WTC11 (cell line): Measurements from ENCODE around the gene MICU2. TPM values are rescaled to one million over a fixed set of nuclear protein-coding genes. Genes with fewer than 3 reads are reported as not detected.

ENCODE experiments used
- ATAC-seq: fragments of 200-7000 bp; cut with Tn5 transposase; 2 replicates; pipeline ENCODE4 v1.10.0; 2021; ENCODE audit warnings: mild to moderate bottlenecking, moderate library complexity
- CTCF ChIA-PET: fragments of 300-600 bp; sonication (Branson Sonifier 250); formaldehyde crosslinking; loops from one replicate; lab custom pipeline; 2021; ENCODE audit warnings: antibody characterized with exemption; lab: Charles Lee
- POLR2A ChIA-PET: fragments of 350-600 bp; sonication (Branson Sonifier 250); formaldehyde crosslinking; loops from one replicate; lab custom pipeline; 2021; ENCODE audit warnings: antibody characterized with exemption; lab: Charles Lee
- DNase-seq: peaks from one replicate; pipeline ENCODE4 v3.0.0; 2021; ENCODE audit warnings: low spot score
- H3K27ac Mint-ChIP-seq: 2 replicates; pipeline ENCODE4 v1.8.0; 2021; ENCODE audit warnings: mixed read lengths
- H3K27me3 Mint-ChIP-seq: 2 replicates; pipeline ENCODE4 v1.8.0; 2021; ENCODE audit warnings: low read depth, mild to moderate bottlenecking, moderate library complexity, mixed read lengths
- H3K36me3 Mint-ChIP-seq: 2 replicates; pipeline ENCODE4 v1.8.0; 2021; ENCODE audit warnings: mixed read lengths
- H3K4me1 Mint-ChIP-seq: 2 replicates; pipeline ENCODE4 v1.8.0; 2022; ENCODE audit warnings: mixed read lengths
- H3K4me3 Mint-ChIP-seq: 2 replicates; pipeline ENCODE4 v1.8.0; 2021; ENCODE audit warnings: mild to moderate bottlenecking, moderate library complexity, mixed read lengths
- H3K9me3 Mint-ChIP-seq: 2 replicates; pipeline ENCODE4 v1.8.0; 2021; ENCODE audit warnings: mixed read lengths
- ARID4B ChIP-seq: sonication (generic); formaldehyde crosslinking; IDR thresholded peaks from 2 replicates; pipeline ENCODE4 v1.8.0; 2023; ENCODE audit warnings: missing genetic modification reagents, mild to moderate bottlenecking, borderline replicate concordance
- CBFB ChIP-seq: sonication (generic); formaldehyde crosslinking; IDR thresholded peaks from 2 replicates; pipeline ENCODE4 v1.8.1; 2022; ENCODE audit warnings: mild to moderate bottlenecking, low read depth, missing genetic modification reagents
- ELF4 ChIP-seq: sonication (generic); formaldehyde crosslinking; IDR thresholded peaks from 2 replicates; pipeline ENCODE4 v1.8.1; 2022; ENCODE audit warnings: low read depth, mild to moderate bottlenecking, moderate library complexity, missing genetic modification reagents
- EMX1 ChIP-seq: fragments of 250-450 bp; sonication (Bioruptor Pico); IDR thresholded peaks from 2 replicates; pipeline ENCODE4 v1.8.0; 2021; ENCODE audit warnings: mild to moderate bottlenecking
- ESRRA ChIP-seq: sonication (generic); formaldehyde crosslinking; IDR thresholded peaks from 2 replicates; pipeline ENCODE4 v1.8.1; 2022; ENCODE audit warnings: mild to moderate bottlenecking, missing genetic modification reagents, borderline replicate concordance
- FOXJ3 ChIP-seq: sonication (generic); formaldehyde crosslinking; IDR thresholded peaks from 2 replicates; pipeline ENCODE4 v1.9.0; 2021; ENCODE audit warnings: missing genetic modification reagents, mild to moderate bottlenecking, borderline replicate concordance
- FOXP1 ChIP-seq: sonication (generic); formaldehyde crosslinking; IDR thresholded peaks from 2 replicates; pipeline ENCODE4 v1.8.0; 2022; ENCODE audit warnings: missing genetic modification reagents, mild to moderate bottlenecking, moderate library complexity, borderline replicate concordance
- IRF2 ChIP-seq: sonication (generic); formaldehyde crosslinking; IDR thresholded peaks from 2 replicates; pipeline ENCODE4 v1.8.0; 2022; ENCODE audit warnings: low read depth, missing genetic modification reagents, borderline replicate concordance
- JAZF1 ChIP-seq: fragments of 250-450 bp; sonication (Bioruptor Pico); IDR thresholded peaks from 2 replicates; pipeline ENCODE4 v1.9.0; 2021; ENCODE audit warnings: moderate library complexity, mild to moderate bottlenecking, inconsistent platforms
- JUN ChIP-seq: sonication (generic); formaldehyde crosslinking; IDR thresholded peaks from 2 replicates; pipeline ENCODE4 v1.8.0; 2023; ENCODE audit warnings: mild to moderate bottlenecking, missing genetic modification reagents
- OVOL2 ChIP-seq: fragments of 250-450 bp; sonication (Bioruptor Pico); IDR thresholded peaks from 2 replicates; pipeline ENCODE4 v1.9.0; 2021; ENCODE audit warnings: mild to moderate bottlenecking, borderline replicate concordance
- TEAD1 ChIP-seq: sonication (generic); formaldehyde crosslinking; IDR thresholded peaks from 2 replicates; pipeline ENCODE4 v1.8.0; 2022; ENCODE audit warnings: mild to moderate bottlenecking, missing genetic modification reagents
- ZBTB21 ChIP-seq: sonication (generic); formaldehyde crosslinking; IDR thresholded peaks from 2 replicates; pipeline ENCODE4 v1.8.1; 2023; ENCODE audit warnings: mild to moderate bottlenecking, missing genetic modification reagents, borderline replicate concordance
- ZNF138 ChIP-seq: sonication (generic); formaldehyde crosslinking; conservative IDR thresholded peaks from 2 replicates; pipeline ENCODE4 v1.8.1; 2022; ENCODE audit warnings: mild to moderate bottlenecking, moderate library complexity, missing genetic modification reagents
- ZNF219 ChIP-seq: sonication (generic); formaldehyde crosslinking; IDR thresholded peaks from 2 replicates; pipeline ENCODE4 v1.8.0; 2023; ENCODE audit warnings: missing genetic modification reagents, mild to moderate bottlenecking, borderline replicate concordance
- ZNF232 ChIP-seq: sonication (generic); formaldehyde crosslinking; IDR thresholded peaks from 2 replicates; pipeline ENCODE4 v1.8.0; 2022; ENCODE audit warnings: mild to moderate bottlenecking, missing genetic modification reagents
- ZSCAN18 ChIP-seq: fragments of 250-450 bp; sonication (Bioruptor Pico); IDR thresholded peaks from 2 replicates; pipeline ENCODE4 v2.1.2; 2022; ENCODE audit warnings: mild to moderate bottlenecking, moderate library complexity
- total RNA-seq: library from RNA; stranded (reverse); gene quantifications from 3 replicates; pipeline ENCODE4 v1.2.3, GENCODE V29; 2021
- TF ChIP-seq, protein P1 (sequence below): sonication (generic); formaldehyde crosslinking; IDR thresholded peaks from 2 replicates; pipeline ENCODE4 v1.8.1; 2022; ENCODE audit warnings: mild to moderate bottlenecking, missing genetic modification reagents, moderate library complexity, borderline replicate concordance
- TF ChIP-seq, protein P2 (sequence below): sonication (generic); formaldehyde crosslinking; IDR thresholded peaks from 2 replicates; pipeline ENCODE4 v1.8.1; 2023; ENCODE audit warnings: mild to moderate bottlenecking, missing genetic modification reagents
- TF ChIP-seq, protein P3 (sequence below): fragments of 250-450 bp; sonication (Bioruptor Pico); IDR thresholded peaks from 2 replicates; pipeline ENCODE4 v1.9.0; 2021; ENCODE audit warnings: mild to moderate bottlenecking

Gene MICU2
- total RNA-seq, 1 experiment from 2014 or later, result 33.8 TPM

DNA sequence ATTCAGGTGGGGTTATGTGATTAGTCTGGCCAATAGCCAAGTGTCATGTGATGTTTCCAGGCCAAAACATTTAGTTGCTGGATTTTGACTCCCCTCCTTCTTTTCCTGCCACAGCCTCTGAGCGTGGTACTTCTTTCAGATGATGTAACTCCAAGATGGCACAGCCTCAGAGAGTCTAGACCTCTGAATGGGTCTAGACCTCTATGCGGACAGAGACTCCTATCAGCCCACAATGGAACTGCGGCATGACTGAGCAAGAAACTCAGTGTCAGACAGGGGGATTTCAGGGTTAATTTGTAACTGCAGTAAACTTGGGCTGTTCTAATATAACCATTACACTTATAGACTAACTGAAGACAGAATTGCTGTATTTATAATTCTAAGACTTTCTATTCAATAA lies 102.3 kb downstream of the MICU2 start:
- H3K27ac Mint-ChIP-seq, result peak overlapping the region; percentile 79
- no peaks in the 10 kb centered on the region for H3K9me3 Mint-ChIP-seq
- no peak overlapping the region for H3K4me3 Mint-ChIP-seq
- CTCF ChIA-PET, result no interaction called here
- DNase-seq (peak; percentile 32), ATAC-seq (peak; percentile 95)
- no peaks in the 10 kb centered on the region for H3K27me3 Mint-ChIP-seq
- POLR2A ChIA-PET, result no interaction called here
- H3K36me3 Mint-ChIP-seq, result peaks cover 13% of the 10 kb centered on the region
- no peak for TF ChIP-seq ARID4B (CRISPR knock-in tag)
- no peak for TF ChIP-seq FOXJ3 (CRISPR knock-in tag)
- no peak for TF ChIP-seq OVOL2 (CRISPR knock-in tag)
- no peak for TF ChIP-seq ZNF138 (CRISPR knock-in tag)
- TF ChIP-seq, all 79 proteins: peak for 0
- no peaks in the 10 kb centered on the region for H3K4me1 Mint-ChIP-seq

DNA sequence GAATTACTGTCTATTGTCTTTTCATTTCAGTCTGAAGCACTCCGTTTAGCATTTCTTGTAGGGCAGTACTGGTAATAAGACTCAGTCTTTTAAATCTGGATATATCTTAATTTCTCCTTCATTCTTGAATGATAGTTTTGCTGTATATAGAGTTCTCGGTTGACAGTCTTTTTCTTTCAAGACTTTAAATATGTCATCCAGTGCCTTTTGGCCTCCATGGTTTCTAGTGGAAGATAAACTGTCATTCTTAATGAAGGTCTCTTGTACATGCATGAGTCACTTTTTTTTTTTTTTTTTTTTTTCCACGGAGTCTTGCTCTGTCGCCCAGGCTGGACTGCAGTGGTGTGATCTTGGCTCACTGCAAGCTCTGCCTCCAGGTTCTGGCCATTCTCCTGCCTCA lies 117.6 kb downstream of the MICU2 start:
- ChIA-PET POLR2A (no interaction called here), CTCF (interaction anchor here (1.6 kb wide), 1 partner anchor 9 kb away, joined by 7 read pairs; no protein-coding TSS in a partner anchor)
- Mint-ChIP-seq H3K27me3 (no peaks in the 10 kb centered on the region), H3K36me3 (peaks cover 32% of the 10 kb centered on the region), H3K27ac (no peak overlapping the region), H3K4me1 (no peaks in the 10 kb centered on the region), H3K9me3 (peaks cover 41% of the 10 kb centered on the region), H3K4me3 (no peak overlapping the region)
- no peak for ATAC-seq
- TF ChIP-seq JAZF1 (CRISPR knock-in tag), result no peak
- no peak for TF ChIP-seq ZNF232 (CRISPR knock-in tag)
- TF ChIP-seq CBFB, result no peak
- TF ChIP-seq TEAD1, result no peak
- TF ChIP-seq, protein P1, sequence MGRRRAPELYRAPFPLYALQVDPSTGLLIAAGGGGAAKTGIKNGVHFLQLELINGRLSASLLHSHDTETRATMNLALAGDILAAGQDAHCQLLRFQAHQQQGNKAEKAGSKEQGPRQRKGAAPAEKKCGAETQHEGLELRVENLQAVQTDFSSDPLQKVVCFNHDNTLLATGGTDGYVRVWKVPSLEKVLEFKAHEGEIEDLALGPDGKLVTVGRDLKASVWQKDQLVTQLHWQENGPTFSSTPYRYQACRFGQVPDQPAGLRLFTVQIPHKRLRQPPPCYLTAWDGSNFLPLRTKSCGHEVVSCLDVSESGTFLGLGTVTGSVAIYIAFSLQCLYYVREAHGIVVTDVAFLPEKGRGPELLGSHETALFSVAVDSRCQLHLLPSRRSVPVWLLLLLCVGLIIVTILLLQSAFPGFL, result no peak
- DNase-seq, result no peak

GRCh38 chr13:21483748-21484147 lies 120.2 kb downstream of the MICU2 start:
- peaks cover 26% of the 10 kb centered on the region for H3K36me3 Mint-ChIP-seq
- peaks cover 34% of the 10 kb centered on the region for H3K9me3 Mint-ChIP-seq
- no peaks in the 10 kb centered on the region for H3K27me3 Mint-ChIP-seq
- ATAC-seq (no peak), DNase-seq (no peak)
- H3K27ac Mint-ChIP-seq, result no peak overlapping the region
- ChIA-PET POLR2A (no interaction called here), CTCF (no interaction called here)
- H3K4me1 Mint-ChIP-seq, result no peaks in the 10 kb centered on the region
- TF ChIP-seq JUN (CRISPR knock-in tag), result no peak
- TF ChIP-seq ELF4 (CRISPR knock-in tag), result no peak
- TF ChIP-seq IRF2 (CRISPR knock-in tag), result no peak
- no peak for TF ChIP-seq ZBTB21 (CRISPR knock-in tag)
- TF ChIP-seq, protein P1, result no peak
- no peak for TF ChIP-seq EMX1
- TF ChIP-seq ESRRA (CRISPR knock-in tag), result no peak
- TF ChIP-seq FOXP1 (CRISPR knock-in tag), result no peak
- no peak for TF ChIP-seq ZSCAN18
- TF ChIP-seq, protein P2, sequence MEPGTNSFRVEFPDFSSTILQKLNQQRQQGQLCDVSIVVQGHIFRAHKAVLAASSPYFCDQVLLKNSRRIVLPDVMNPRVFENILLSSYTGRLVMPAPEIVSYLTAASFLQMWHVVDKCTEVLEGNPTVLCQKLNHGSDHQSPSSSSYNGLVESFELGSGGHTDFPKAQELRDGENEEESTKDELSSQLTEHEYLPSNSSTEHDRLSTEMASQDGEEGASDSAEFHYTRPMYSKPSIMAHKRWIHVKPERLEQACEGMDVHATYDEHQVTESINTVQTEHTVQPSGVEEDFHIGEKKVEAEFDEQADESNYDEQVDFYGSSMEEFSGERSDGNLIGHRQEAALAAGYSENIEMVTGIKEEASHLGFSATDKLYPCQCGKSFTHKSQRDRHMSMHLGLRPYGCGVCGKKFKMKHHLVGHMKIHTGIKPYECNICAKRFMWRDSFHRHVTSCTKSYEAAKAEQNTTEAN, result no peak
- no peak for TF ChIP-seq ZNF219 (CRISPR knock-in tag)
- no peak for TF ChIP-seq JAZF1 (CRISPR knock-in tag)
- TF ChIP-seq, protein P3, sequence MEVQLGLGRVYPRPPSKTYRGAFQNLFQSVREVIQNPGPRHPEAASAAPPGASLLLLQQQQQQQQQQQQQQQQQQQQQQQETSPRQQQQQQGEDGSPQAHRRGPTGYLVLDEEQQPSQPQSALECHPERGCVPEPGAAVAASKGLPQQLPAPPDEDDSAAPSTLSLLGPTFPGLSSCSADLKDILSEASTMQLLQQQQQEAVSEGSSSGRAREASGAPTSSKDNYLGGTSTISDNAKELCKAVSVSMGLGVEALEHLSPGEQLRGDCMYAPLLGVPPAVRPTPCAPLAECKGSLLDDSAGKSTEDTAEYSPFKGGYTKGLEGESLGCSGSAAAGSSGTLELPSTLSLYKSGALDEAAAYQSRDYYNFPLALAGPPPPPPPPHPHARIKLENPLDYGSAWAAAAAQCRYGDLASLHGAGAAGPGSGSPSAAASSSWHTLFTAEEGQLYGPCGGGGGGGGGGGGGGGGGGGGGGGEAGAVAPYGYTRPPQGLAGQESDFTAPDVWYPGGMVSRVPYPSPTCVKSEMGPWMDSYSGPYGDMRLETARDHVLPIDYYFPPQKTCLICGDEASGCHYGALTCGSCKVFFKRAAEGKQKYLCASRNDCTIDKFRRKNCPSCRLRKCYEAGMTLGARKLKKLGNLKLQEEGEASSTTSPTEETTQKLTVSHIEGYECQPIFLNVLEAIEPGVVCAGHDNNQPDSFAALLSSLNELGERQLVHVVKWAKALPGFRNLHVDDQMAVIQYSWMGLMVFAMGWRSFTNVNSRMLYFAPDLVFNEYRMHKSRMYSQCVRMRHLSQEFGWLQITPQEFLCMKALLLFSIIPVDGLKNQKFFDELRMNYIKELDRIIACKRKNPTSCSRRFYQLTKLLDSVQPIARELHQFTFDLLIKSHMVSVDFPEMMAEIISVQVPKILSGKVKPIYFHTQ (CRISPR knock-in tag), result no peak
- no peak overlapping the region for H3K4me3 Mint-ChIP-seq
